HG03066 (cell line): ENCODE results near the gene CHI3L1.
"Not testable (repeated sequence)": the region's sequence is repeated elsewhere in the genome, so short reads cannot be mapped to it uniquely, and the experiment has no call there.

ENCODE experiments used
- ATAC-seq: cut with Tn5 transposase; IDR thresholded peaks from one replicate; pipeline ENCODE4 v1.9.1; 2021; ENCODE audit warnings: low read depth; ENCODE audit not compliant: unreplicated experiment

CHI3L1 gene

DNA sequence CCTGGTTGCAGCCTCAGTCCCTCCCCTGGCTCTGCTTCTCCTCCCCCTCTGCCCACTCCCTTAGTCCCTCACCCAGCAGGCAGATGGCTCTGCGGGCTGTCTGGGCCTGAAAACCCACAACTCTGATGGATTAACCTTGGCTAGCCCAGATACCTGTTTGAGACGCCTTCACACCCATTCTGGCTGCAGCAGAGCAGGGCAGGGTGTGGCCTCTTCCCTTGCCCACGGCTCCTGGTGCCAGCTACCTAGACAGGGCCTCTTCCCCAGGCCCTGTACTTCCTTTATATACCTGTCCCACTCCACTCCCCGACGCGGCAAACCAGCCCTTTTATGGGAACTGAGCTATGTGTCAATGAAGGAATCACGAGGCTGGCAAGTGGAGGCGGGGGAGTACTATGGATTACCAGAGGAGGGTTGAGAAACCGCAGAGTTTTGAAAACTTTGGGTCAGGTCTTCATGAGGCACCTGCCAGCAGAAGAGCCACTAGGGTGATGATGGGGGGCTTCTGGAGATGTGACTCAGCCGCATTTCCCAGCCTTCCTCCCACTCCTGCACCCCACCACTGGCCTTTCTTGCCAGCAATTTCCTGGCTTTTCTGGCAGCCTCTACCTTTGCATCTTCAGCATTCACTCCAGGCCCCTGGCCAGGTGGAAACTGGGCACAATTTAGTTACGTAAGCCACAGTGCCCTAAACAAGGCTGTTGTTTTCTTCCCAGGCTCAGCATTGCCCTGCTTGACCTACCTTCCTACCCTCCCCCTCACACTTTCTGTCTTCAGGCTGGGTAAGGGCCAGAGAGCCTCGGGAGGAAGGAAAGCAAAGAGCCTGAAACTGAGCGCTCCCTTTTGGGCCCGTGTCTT lies at the start of gene CHI3L1:
TSS of gene CHI3L1 (minus strand) at position 259 of the 858 bp plus-strand sequence. CDS start at position 178, 81 bp downstream.
- no peak for ATAC-seq

DNA sequence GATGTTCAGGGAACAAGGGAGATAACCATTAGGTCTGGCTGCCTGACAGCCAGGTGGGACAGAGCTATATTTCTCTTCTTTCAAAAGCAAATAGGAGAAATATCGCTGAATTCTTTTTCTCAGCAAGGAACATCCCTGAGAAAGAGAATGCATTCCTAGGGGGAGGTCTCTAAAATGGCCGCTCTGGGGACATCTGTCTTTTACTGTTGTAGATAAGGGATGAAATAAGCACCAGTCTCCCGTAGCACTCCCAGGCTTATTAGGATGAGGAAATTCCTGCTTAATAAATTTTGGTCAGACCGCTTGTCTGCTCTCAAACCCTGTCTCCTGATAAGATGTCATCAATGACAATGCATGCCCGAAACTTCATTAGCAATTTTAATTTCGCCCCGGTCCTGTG lies 48.4 kb upstream of the CHI3L1 start:
- not testable (repeated sequence) for ATAC-seq

DNA sequence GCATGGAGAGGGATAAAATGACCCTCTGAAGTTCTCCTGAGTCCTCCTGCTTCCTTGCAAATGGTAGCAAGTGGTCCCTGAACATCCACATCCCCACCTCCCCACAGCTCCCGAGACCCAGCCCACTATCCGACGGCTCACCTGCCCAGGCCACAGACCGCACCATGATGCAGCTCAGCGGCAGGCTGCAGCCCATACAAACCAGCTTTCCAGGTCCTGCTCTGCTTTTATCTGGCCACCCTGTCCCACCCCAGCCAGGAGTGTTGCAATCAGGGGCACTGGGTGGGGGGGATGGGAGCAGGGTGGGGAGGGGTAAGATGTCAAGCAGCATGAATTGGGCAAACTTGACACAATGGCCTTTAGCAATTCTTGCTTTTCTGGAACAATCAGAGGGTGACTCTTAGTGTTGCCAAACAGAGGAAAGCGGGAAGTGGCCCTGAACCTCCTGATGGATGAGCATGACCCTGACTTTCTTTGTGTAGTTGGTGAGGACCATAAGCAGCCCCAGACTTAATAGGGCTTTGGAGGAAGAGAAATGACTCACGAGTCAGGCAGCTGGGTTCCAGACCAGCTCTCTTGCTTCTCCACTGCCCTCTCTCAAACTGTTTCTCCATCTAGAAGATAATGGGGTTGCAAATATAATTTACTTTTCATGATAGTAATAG lies 43.1 kb upstream of the CHI3L1 start, which contains the start of gene CHIT1:
TSS of gene CHIT1 (minus strand) at position 203 of the 665 bp plus-strand sequence. CDS start at position 166, 37 bp downstream.
- ATAC-seq, result no peak

DNA sequence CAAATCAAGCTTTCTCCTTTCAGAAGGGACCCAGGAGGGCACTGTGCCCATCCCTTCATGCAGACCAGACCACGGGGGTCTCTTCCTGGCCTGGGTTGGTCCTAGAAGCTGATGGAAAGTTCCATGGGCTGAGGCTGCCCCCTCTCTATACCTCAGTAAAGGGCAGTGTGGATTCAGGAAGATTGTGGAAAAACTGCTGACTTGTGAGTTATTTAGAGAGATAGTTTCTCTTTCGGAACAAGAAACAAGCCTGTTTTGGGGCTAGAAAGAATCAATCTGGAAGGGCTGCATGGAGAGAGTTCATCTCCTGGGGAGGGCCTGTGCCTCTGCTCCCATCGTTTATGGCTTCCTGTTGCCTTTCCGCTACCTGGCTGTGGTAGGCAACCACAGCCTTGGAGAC lies 42.2 kb upstream of the CHI3L1 start:
- no peak for ATAC-seq

DNA sequence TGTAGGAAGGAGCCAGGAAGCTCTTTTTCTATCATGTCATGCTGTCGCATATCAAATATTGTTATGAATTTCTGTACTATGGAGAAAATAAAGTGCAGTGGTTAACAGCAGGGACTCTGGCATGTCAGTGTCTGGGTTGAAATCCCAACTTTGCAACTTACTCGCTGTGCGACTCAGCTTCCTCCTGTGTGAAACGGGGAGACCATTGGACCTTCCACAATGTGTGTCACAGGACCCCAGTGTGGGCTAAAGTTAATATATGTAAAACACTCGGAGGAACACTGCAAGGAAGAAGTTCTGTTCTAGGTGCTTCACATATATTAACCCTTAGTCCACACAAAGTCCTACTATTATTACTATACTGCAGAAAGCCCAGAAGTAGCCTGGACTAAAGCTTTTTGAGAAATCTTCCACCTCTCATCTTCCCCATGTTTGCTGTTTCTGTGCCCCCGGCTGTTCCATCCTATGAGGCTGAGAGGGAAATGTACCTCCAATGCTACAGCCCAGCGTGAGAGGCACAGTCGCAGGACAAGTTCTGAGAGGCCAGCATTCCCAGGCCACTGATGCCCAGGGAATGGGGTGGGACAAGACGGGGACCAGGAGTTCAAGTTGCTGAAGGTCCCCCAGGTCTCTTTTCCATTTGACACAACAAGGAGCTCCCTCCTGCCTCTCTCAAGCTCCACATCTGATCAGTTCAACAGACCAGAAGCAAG lies 41.0 kb upstream of the CHI3L1 start:
- ATAC-seq, result no peak

GRCh38 chr1:203225071-203225470 lies 38.6 kb upstream of the CHI3L1 start:
- no peak for ATAC-seq

GRCh38 chr1:203223012-203223775 lies 36.7 kb upstream of the CHI3L1 start:
- ATAC-seq, result no peak

- ATAC-seq, result no peak
Measured at GRCh38 chr1:203219934-203220333, 33.4 kb upstream of the CHI3L1 start.

GRCh38 chr1:203219171-203219570 lies 32.7 kb upstream of the CHI3L1 start:
- ATAC-seq, result no peak

DNA sequence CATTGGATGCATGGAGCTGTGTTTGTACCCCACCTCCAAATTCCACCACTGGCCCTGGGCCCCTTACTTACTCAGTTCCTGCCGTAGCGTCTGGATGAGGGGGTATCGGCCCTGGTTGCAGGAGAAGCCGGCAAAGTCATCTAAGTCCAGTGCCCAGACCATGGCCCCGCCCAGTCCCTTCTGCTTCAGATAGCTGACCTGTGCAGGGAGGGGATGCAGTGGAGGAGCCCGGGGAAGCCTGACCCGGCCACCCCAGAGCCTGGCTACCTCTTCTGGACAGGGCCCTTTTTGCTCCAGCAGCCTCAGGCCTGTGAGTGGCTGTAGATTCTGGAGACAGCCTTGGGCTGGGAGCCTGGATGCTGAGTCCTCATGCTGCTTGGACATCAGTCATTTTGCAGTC lies 31.2 kb upstream of the CHI3L1 start:
- ATAC-seq, result no peak

- no peak for ATAC-seq
Measured at GRCh38 chr1:203217139-203217655, 30.7 kb upstream of the CHI3L1 start.

GRCh38 chr1:203216274-203217138 lies 30.0 kb upstream of the CHI3L1 start:
- no peak for ATAC-seq

DNA sequence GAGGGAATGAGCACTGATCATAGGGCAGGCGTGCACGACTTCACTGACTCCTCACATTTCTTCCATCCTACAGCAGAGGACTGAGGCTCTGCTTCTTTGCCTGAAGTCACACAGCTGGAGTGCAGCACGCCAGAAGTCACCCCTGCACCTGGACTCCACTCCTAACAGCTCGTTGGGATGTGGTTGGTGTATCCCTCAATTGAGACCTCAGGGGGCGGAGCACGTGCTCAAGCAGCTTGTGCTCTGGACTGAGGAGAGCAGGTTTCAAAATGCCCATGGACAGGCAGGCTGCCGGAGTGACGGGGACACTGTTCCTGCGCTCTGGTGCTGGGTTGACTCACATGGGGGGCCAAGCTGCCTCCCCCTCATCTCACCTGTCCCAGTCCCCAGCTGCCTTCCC lies 29.1 kb upstream of the CHI3L1 start:
- no peak for ATAC-seq

GRCh38 chr1:203214871-203215270 lies 28.4 kb upstream of the CHI3L1 start:
- no peak for ATAC-seq

GRCh38 chr1:203213126-203213525 lies 26.6 kb upstream of the CHI3L1 start:
- no peak for ATAC-seq

DNA sequence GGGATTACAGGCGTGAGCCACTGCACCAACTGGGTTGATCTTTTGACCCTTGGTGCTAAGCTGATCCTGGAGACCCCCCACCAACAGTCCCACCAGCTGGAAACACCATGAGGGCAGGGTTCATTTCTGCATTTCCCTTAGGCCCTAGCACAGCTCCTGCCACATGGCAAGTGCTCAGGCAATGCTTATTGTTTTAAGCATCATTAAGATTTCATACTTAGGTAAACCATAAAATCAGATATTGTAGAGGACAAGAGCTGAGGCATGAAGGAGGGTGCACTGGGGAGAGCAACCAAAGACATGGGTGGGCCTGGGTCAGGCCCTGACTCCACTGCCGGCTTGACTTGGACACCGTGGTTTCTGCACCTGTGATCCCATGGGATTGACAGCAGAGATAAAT lies 25.3 kb upstream of the CHI3L1 start:
- no peak for ATAC-seq

- no peak for ATAC-seq
Measured at GRCh38 chr1:203210988-203211387, 24.5 kb upstream of the CHI3L1 start.

GRCh38 chr1:203210350-203210749 lies 23.8 kb upstream of the CHI3L1 start:
- no peak for ATAC-seq

DNA sequence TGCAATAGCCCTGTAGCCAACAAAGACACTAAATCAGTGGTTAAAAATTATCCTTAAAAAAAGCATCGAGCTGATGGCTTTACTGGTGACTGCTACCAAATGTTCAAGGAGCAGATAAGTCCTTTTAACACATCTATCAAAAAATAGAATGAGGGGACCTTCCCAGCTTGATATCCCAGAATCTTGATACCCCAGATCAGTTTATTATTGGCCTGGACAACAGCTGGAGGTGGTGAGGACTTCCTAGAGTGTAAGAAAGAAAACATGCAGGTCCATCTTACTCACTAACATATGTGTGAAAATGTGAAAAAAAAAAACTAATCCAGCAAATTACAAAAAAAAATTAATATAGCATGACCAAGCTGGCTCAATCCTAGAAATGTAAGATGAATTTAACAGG lies 21.7 kb upstream of the CHI3L1 start:
- ATAC-seq, result no peak
